ENCODE results near the gene MOB3C.

Gene MOB3C

DNA sequence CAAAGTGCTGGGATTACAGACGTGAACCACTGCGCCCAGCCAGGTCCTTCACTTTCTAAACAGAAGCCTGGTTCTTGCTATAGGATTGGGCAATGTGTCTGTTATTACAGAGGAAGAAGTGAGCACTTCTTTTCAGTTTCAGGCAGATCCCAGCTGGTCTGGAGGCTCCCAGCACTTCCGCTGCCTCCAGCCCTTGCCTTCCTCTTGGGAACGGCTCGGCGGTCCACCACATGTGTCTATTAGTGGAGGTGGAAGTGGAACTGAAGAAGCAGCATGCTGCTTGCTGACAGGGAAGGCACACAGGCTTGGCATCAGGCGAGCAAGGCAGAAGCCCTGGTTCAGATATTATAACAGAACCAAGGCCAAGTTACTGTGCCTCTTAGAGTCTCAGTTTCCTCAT, 29.5 kb downstream of the MOB3C start:
- intact Hi-C loops (cut with DNase I): no loop called here
- peak in 30 of 42 donors; percentile 18 to 67 (median 44) for DNase-seq

DNA sequence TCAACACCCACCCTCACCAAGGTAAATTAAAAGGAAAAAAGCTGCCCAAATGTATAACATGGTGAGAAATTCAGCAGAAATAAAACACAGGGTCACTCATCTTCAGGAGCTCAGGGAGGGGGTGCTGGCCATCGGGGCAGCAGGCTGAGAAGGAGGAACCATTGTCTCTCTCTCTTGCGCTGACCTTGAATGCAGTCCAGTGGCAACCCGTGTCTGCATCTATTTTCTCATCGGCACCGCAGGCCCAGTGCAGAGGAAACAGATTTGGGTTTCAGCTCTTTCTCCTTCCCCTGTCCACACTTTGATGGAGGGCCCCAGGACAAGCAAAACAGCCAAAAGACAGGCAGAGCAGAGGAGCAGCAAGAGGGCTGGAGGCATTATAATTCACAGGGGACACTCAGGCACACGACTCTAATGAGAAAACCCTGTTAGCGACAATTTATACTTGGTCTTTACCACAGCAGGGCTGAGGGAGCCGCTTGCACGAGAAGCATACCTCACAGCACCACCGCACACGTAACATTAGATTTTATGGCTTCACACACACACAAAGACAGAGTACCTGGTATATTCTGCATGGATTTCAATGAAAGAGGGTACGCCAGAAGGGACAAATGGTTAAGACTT, 31.2 kb downstream of the MOB3C start:
- DNase-seq: peak in 5 of 42 donors; percentile 26 to 60 (median 33)
- intact Hi-C loops (cut with DNase I): no loop called here

DNA sequence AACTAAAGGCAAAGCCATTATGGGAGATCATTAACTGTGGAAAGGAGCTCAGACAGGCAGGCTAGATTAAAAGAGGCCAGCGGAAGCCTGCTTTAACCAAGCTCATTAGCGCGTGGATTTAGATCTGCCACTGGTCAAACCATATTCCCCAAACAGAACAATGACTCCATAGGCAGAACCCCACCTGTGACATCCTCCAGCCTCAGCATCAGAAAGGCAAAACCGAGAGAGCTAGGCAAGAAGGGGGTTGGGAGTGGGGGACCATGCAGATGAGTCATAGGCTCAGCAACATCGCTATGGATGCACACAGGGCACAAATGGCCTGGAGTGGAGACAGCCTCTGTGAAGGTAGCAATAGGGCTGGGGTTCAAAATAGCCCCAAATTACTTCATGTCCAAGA, 33.1 kb downstream of the MOB3C start:
- intact Hi-C loops (cut with DNase I): no loop called here
- DNase-seq: no peak

DNA sequence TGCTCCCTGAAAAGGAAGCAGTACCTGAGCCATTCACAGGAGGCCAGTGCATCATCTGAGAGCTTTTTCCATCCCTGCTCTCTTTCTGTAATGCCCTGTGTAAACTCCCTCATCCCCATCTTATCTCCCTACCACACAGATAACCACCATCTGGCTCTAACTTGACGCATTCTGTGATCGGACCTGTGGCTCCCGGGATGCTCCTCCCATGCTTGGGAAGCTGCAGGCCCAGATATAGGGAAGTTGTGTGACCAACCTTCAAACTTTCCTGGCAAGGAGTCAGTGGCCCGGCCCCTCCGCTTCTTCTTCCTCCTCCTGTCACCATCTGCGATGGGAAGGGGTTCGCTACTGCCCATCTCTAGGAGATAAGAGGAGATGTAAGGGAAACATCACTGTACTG, 33.6 kb downstream of the MOB3C start:
- DNase-seq: peak in 3 of 42 donors; percentile 36 to 50 (median 37)
- intact Hi-C loops (cut with DNase I): no loop called here

DNA sequence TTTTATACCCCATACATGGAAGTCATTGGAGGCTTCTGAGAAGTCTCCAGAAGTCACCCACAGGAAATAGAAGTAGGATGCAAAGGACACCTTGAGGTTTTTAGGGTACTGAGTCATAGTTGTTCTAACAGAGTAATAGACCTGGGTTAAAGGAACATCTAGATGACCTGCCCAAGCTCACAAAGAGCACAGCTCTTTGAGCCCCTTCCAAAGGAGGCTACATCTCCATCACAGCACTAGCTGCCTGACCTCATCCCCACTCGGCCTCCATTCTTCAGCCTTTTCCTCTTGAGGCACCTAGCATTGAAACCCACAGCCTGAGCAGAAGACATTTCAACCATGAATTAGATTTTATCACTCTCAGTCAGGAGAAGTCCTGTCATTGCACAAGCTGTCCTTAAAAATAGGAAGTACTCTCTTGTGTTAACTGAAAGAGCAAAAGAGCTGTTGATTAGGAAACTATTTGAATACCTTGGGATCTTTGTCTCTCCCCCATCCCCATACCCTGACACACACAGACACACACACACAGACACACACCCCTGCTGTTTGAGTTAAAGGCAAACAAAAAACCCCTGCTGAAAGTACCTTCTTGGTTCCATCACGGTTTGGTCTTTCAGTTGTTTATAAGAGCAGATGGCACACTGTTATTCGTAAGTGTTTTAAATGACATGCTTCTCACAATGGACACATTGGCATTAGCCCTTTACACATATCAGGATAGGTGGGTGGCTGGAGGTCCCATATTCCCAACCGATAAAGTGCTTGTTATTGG, 34.7 kb downstream of the MOB3C start:
- DNase-seq: no peak
- intact Hi-C loops (cut with DNase I): no loop called here

DNA sequence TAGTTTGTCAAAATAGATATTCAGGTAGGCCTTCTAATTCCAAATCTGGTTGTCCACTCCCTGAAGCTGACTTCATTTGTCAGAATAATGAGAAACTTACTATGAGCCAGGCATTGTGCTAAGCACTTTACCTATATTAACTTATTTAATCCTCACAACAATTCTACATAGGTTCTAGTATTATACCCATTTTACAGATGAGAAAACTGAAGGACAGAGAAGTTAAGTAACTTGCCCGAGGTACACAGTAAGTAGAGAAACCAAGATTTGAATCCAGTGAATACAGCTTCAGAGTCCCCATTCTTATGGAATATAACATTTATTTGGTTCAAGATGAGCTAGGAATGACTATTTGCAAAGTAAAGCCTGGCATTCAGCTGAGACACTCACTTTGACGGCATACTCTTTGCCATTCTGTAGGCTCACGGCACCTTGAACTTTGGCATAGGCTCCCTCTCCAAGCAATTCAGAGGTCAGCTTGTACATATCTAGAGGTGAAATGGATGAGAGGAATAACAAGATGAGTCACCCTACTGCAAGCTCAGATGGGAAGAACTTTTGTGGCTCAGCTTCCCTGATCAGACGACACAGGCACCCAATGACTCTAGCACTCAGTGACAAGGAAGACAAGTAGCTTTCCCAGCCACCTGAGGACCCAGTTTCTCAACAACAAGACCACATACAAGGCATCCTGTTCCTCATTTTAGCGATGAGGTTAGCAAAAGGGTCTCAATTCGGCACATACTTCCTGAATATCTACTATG, 36.3 kb downstream of the MOB3C start:
- no peak for DNase-seq
- intact Hi-C loops (cut with DNase I): no loop called here

DNA sequence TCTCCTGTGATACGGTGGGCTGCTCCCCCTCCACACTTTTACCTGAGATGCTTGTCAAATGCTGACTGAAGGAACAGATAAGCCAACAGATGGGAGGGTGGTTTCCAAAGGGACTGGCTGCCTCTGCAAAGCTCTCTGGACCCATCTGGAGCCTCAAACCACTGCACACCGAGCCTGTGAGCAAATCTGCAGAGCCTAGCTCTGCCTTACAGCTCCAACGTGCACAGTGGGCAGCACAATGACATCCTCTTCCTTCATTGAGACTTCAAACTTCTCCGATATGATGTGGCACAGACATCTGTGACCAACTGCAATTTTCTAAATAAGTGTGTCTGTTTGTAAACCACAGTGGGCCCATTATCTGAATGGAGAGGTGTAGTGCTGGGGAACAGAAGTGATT, 38.9 kb downstream of the MOB3C start:
- no peak for DNase-seq
- intact Hi-C loops (cut with DNase I): no loop called here

DNA sequence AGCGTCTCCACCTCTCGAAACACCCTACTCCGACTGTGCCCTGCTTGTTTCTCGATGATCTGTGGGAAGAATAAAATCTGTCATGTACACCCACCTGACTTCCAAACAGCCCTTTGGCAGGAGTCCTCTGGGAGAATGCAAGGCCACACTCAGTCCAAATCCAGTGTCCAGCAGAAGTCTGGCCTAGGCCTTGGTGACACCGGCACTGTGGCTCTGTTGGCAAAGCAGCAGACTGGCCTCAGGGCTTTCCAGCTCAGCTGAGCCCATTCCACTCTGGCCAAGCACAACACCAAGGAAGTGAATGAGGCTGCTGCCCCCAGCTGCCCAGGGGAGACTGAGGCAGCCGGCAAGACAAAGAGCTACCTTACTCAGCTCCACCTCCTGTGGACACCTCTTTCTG, 40.0 kb downstream of the MOB3C start:
- intact Hi-C loops (cut with DNase I): no loop called here
- DNase-seq: peak in 7 of 42 donors; percentile 7 to 57 (median 28)

DNA sequence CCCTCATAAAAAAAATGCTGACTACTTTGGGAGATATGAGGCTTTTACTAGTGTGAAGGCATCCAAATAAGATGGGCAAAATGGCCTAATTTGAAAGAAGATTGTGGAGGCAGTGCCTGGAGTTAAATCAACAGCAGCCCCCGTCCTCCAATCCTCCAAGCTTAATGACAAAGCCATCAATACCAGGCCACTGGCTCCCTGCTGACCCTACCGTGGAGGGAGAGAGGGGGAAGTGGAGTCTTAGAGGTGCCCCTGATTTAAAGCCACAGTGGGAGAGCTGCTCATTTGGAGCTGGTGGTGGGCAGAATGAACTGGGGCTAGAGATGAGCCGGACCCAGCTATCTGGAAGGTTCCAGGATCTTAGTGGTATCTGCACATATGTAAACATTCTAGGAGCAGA, 40.8 kb downstream of the MOB3C start:
- DNase-seq: no peak
- intact Hi-C loops (cut with DNase I): no loop called here

DNA sequence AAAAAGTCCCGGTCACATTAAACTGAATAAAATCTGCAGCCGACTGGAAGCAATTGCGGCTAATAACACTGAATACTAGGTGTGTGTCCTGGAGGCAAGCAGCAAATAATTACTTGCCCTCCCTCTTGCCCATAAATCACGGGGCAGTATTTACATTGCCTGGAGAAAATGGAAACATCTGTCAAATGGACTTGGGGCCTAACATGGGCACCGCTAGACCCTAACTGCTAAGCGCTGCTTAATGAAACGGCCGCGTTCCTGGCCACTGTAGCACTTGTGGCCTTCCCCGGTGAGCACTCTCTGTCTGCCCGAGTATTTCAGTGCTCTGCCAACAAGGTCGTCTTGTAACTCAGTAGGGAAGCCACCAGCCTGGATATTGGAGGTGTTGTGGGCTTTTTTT, 41.3 kb downstream of the MOB3C start:
- intact Hi-C loops (cut with DNase I): no loop called here
- no peak for DNase-seq

DNA sequence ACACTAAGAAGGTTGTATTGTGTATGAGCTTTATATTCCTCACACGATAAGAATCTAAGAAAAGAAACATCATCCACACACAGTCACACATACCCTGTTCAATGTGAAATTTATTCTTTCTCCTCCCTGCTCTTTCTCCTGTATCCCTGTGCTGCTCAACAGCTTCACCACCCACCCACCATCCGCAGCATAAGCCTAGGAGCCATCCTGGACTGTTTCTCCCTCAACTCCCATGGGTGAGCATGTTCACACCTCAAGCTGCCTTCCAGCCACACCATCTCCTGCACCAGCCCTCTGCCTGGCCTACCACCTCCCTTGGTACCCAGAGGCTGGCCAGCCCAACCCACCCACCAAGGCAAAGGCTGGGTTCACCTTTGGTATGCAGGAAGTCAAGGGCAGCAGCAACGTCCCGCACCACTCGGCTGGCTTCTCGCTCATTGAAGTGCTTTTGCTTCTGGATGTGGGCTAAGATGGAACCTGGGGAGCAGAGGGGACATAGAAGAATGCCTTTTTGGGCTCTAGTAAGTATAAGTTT, 44.9 kb downstream of the MOB3C start:
- intact Hi-C loops (cut with DNase I): no loop called here
- DNase-seq: peak in 1 of 42 donors; percentile 26

DNA sequence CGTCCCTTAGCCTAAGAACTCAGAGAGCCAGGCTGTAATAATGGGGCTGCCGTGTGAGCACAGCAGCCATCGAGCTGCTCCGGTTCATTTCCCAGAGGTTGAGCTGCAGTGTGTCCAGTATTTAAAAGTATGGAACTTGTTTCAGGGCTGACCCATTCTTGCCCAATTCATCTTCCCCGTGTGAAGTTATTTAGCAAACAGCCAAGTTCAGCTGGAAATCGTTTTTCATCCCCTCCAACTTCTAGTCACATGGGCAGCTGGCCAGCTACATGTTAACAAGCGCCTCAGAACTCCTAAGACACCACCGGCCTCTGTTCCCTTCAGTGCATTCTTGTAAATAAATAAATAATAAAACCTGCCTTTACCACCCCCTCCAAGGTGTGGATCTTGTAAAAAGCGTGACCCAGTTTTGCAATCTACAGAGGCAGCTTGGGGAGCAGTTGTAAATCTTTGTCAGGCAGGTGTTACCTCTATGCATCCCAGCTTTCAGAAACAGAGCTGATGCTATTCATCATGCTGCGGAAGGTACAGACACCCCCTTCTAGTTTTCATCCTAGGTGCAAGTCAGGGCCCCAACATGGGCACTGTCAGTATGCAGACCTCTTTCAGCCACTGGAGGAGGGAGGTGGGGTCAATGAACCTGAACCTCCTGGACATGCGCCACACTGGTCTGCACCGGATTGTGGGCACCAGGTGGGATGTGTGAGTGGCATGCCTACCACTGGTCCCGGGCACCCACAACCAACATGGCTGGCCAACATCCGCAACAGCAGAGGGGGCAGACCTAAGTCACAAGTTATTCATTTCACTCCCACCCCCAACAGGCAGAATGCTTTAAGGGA, 46.5 kb downstream of the MOB3C start:
- intact Hi-C loops (cut with DNase I): no loop called here

DNA sequence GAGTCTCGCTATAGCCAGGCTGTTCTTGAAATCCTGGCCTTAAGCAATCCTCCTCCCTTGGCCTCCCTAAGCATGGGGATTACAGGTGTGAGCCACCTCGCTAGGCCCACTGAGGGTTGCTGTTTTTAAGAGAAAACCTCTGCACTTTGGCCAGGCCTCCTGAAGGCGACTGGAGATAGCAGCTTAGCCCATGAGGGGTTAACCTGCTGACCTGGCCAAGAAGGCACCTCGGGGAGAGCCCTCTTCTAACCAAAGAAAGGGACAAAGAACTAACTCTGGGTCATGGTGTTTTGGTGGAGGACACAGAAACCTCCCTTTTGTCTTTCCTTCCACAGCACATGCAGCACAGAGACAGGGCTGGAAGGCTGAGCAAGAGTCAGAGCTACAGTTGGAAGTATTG, 47.5 kb downstream of the MOB3C start:
- intact Hi-C loops (cut with DNase I): no loop called here
- no peak for DNase-seq

More for the DNA sequence above, 46.5 kb downstream of the MOB3C start:
- peak in 2 of 42 donors; percentile 21 to 48 for DNase-seq

DNA sequence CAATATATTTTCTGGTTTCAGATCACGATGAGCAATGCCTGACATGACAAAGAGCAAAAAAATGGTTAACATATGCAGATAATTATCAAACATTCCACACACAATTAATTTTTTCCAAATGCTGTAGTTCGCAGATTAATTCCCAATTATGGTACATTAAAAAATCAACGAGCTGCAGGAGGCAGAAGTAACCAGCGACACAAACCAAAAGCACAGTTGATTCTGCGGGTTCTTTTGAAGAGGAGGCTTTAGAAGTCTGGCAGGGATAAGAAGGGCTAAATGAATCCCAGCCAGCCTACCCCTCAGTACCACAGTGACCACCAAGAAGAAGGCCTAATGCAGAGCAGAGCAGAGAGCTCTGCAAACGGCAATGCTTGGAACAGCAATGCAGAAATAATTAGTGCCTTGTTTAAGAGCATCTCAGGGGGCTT, 48.1 kb downstream of the MOB3C start:
- intact Hi-C loops (cut with DNase I): no loop called here

DNA sequence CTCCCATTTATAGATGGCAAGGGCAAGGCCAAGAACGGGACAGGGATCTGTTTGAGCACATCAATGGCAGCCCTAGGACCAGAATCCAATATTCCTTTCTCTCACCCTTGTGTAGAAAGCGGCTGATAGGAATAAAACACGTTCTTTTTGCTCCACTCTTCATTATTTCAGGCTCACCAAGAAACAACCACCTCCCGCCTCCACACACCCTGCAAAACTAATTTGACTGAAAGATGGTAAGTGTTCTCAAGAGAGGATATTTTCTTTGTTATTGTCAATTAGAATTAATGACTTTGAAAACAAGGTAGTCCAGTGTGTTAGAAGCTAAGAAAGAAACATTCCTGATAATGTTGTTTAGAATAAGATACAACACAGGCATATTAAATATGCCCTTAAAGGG, 53.3 kb downstream of the MOB3C start:
- intact Hi-C loops (cut with DNase I): no loop called here
- DNase-seq: peak in 4 of 42 donors; percentile 23 to 52 (median 38)

More for the DNA sequence above, 48.1 kb downstream of the MOB3C start:
- no peak for DNase-seq

DNA sequence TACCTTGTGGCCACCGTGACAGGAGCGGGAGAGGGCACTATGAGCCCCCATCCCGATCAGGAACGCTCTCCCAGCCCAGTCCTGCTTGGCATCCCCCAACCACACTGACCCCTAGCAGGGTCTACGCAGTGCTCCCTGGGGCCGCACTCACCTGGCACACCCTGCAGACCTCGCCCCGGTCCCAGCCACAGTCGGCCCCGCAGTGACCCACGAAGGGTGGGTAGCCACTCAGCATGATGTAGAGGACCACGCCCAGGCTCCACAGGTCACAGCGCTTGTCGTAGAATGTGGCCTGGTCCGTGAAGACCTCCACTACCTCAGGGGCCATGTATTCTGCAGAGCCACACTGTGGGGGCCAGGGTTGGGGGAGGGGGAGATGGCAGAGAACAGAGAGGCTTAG, 54.1 kb downstream of the MOB3C start:
- DNase-seq: no peak

DNA sequence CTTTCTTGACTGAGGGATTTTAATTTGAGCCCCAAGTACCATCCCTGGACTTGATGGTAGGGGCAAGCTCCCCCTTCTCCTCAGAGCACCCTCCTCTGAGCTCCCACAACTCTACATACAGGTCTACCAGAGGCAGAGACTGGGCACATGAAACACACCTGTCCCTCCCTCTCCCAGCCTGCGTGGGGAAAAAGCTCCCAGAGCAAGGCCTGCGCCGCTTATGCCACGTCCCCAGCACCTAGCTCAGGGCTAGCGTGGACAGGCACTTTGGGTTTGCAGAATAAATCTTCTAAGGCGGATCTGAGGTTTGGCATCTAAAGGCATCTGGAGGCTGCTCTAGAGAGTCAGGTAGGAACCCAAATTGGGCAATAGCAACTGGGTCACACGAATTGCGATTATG, 57.6 kb downstream of the MOB3C start:
- DNase-seq: peak in 1 of 42 donors; percentile 15
- intact Hi-C loops (cut with DNase I): no loop called here

More for the DNA sequence above, 54.1 kb downstream of the MOB3C start:
- intact Hi-C loops (cut with DNase I): no loop called here

DNA sequence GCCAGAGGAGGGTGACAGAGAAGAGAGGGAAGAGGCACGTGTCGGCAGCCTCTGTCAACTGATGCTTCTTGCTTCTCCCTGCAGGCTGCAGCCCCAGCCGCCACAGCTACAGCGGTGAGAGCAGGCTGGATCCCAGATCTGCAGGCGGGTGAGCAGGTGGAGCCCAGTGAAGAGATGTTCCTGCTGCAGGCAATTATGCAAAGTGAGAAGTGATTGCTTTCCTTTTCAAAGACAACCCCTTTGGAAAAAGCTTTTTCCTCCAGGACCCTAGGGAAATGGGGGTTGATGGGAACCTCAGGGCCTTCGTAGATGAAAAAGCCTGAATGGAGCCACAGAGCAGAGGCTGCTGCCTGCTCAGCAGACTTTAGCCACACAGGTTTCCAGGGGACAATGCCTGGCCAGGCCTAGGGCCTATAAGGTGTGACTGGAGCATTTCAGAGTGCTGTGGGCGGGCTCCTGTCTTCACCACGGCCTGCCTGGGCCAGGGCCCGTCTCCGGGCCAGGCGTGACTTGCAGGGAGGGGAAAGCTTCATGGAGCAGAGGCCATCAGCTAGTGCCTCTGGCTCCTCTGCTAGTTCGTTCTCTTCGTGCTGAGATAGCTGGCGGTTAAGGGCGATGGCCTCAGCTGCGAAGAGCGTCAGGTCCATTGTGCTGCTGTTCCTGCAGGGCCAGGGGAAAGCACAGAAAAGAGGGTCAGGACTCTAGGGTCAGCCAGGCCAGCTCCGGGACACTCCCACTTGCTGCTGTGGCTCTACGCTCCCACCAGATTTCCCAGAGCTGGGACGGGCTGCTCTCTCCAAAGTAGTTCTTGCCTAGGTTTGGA, 58.3 kb downstream of the MOB3C start:
- intact Hi-C loops (cut with DNase I): no loop called here
- DNase-seq: peak in 37 of 42 donors; percentile 11 to 84 (median 57)

Data from head of caudate nucleus (tissue), 42 donors.